HL-60/S4 treated with retinoic acid at 250 ng/mL for 4 days and 3 days (cell line): ENCODE data around the gene SCUBE3.

Experiments
- in situ Hi-C: fragments of 300-500 bp; cut with MboI; formaldehyde crosslinking; loops from 2 replicates; pipeline ENCODE4 v1.7.0; 2022; ENCODE audit warnings: low sequenced_read_pairs

SCUBE3 gene

DNA sequence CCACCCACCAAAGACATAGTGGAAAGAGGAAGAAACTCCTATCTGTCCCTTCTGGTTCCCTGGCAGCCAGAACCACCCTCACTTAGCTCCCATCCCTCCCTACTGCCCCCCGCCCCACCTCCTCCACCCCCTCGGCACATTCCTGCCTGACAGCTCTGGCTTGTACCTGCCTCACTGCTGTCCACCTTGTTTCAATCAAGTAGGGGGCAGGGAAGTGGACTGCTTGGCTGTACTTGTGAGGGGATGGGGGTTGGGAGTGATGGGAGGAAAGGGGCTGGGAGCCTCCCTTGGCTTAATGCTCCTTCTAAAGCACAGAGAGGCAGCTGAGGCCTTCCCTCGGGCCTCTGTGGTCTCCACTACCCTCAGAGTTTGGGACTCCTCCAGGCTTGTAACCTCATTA lies 23.7 kb downstream of the SCUBE3 start:
- in situ Hi-C loops: loop anchor here (25.0 kb wide), 1 partner anchor 250 kb away; no protein-coding TSS in a partner anchor

DNA sequence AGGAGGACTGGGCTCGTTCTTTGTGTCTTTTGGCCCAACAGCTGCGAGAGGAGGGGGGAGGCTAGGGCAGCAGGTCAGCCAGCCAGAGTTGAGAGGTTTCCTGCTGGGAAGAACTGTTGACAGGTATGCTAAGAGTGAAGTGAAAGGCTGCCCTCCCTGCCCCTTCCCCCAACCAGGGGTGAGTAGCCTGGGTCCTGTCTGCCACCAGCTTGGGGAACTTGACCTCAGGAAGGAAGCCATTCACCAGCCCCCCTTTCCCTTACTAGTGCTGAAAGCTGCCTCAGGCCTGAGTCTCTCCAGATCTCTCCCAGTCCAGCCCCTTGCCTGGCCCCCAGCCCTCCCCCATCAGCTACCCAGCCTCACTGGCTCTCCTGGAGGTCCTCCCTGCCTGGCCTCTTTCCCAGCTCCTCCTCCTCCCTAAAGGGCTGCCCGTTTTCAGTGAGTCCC lies 25.1 kb downstream of the SCUBE3 start:
- in situ Hi-C loops: loop anchor here (25.0 kb wide), 1 partner anchor 252 kb away; no protein-coding TSS in a partner anchor

DNA sequence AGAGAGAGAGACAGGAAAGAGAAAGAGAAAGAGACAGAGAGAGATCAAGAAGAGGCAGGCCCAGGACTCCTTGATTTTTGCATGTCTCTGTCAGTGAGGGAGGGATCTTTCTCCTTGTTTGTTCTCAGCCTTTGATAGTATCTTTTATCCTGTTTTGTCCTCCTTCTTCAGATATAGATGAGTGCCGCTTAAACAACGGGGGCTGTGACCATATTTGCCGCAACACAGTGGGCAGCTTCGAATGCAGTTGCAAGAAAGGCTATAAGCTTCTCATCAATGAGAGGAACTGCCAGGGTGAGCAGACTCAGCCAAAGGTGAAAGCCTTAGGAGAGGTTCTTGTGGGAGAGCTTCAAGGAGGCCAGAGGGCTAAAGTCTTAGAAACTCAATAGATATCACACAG lies 25.8 kb downstream of the SCUBE3 start:
- in situ Hi-C loops: loop anchor here (25.0 kb wide), 1 partner anchor 252 kb away; no protein-coding TSS in a partner anchor

GRCh38 chr6:35240838-35241801 lies 27.4 kb downstream of the SCUBE3 start:
- in situ Hi-C loops: loop anchor here (25.0 kb wide), 1 partner anchor 254 kb away; no protein-coding TSS in a partner anchor

- in situ Hi-C loops: loop anchor here (25.0 kb wide), 1 partner anchor 255 kb away; no protein-coding TSS in a partner anchor
Measured at GRCh38 chr6:35242486-35242885, 28.7 kb downstream of the SCUBE3 start.

GRCh38 chr6:35242906-35243305 lies 29.1 kb downstream of the SCUBE3 start:
- in situ Hi-C loops: loop anchor here (25.0 kb wide), 1 partner anchor 256 kb away; no protein-coding TSS in a partner anchor

- in situ Hi-C loops: loop anchor here (25.0 kb wide), 1 partner anchor 256 kb away; no protein-coding TSS in a partner anchor
Measured at GRCh38 chr6:35243386-35243958, 29.7 kb downstream of the SCUBE3 start.

GRCh38 chr6:35244551-35244950 lies 30.8 kb downstream of the SCUBE3 start:
- in situ Hi-C loops: loop anchor here (25.0 kb wide), 1 partner anchor 257 kb away; no protein-coding TSS in a partner anchor

DNA sequence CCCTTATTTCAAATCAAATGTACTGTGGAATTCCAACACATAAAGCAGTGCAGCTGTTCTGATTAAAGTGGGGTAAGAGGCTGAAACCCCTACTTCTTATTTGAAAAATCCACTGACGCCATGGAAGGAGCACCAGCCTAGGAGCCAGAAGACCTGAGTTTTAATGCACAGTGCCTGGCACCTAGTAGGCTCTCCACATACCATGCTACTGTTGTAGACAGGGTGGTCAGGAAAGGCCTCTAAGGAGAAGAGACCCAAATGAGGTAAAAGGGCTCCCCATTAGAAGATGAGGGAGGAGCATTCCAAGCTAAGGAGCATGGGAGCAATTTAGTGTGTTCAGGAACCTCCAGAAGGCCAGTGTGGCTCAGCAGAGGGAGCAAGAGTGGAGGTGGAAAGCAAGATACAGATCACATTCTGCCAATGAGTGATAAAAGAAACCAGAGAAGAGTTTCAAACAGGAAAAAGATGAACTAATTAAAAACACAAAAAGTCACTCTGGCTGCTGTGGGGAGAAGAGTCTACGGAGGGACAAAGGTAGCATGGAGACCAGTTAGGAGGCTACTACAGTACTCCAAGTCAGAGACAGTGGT lies 34.0 kb downstream of the SCUBE3 start:
- in situ Hi-C loops: loop anchor here (25.0 kb wide), 1 partner anchor 260 kb away; no protein-coding TSS in a partner anchor

- in situ Hi-C loops: loop anchor here (25.0 kb wide), 1 partner anchor 261 kb away; no protein-coding TSS in a partner anchor
Measured at GRCh38 chr6:35248300-35248699, 34.5 kb downstream of the SCUBE3 start.

- in situ Hi-C loops: loop anchor here (25.0 kb wide), 1 partner anchor 262 kb away; no protein-coding TSS in a partner anchor
Measured at GRCh38 chr6:35248965-35249364, 35.2 kb downstream of the SCUBE3 start.

GRCh38 chr6:35251949-35252348 lies 38.2 kb downstream of the SCUBE3 start:
- in situ Hi-C loops: no loop called here

- in situ Hi-C loops: no loop called here
Measured at GRCh38 chr6:35253249-35253648, 39.5 kb downstream of the SCUBE3 start.

GRCh38 chr6:35258336-35258735 lies 44.6 kb downstream of the SCUBE3 start:
- in situ Hi-C loops: no loop called here

DNA sequence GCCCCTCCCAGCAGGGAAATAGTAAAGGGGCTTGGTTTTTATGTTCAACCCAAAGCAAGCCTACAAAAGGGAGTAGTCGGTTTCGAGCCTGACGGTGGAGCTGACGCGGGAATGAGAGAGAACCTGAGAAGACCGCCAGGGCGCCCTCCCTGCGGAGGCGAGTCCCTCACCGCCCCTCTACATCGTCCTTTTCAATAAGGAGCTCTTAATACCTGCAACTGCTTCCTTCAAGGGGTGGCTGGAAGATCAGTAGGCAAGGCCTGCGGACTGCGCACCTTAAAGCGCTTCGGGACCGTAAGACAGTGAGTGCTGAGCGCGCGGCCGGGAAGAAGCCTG lies 45.1 kb downstream of the SCUBE3 start:
- in situ Hi-C loops: no loop called here

GRCh38 chr6:35259194-35259947 lies 45.6 kb downstream of the SCUBE3 start, which contains the start of gene ZNF76:
ZNF76 (plus strand) TSS chr6:35259735; CDS start chr6:35281152, 21,417 bp downstream.
- in situ Hi-C loops: no loop called here

GRCh38 chr6:35259948-35260590 lies 46.3 kb downstream of the SCUBE3 start:
- in situ Hi-C loops: no loop called here

DNA sequence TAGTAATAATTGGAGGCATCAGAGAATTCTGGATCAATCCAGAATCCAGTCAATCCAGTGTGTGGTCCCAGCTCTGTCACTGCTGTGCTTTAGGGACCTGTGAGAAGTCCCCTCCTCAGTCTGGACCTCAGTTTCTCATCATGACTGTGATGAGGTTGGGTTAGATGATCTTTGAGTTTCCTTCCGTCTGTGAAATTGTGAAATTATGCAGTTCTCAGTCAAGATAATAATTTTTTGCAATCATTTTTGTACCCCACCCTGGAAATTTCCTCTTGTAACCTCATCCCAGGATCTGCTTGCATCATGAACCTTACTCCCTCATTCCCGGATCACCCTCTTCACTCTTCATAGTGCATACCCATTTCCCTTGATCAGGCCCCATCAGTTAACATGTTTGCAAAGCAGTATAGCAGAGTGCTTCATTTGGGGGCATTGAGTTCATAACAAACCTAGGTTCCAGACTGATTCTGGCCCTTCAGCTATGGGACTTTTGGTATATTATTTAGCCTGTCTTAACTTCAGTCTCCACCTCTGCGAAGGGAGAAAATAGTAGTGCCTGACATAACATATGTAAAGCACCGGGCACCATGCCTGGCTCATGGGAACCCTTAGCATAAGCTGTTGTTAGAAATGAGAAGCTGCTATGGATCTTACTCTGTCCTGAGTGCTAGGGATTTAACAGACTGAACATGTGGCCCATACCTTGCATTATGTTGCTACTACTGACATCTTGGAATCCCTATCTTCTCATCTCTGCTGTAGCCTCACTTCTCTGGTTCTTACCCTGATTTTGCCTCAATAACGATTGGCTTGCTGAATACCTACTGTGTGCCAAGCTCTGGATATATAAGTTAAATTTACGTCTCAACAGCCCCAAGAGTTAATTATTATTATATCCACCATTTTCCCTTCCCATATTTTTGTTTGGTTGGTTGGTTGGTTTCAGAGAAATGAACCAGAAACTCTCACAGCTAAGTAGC lies 47.1 kb downstream of the SCUBE3 start:
- in situ Hi-C loops: no loop called here
